Measurements from ENCODE around the gene SIRT7. TPM values are rescaled to one million over a fixed set of nuclear protein-coding genes. Genes with fewer than 3 reads are reported as not detected.

The SIRT7 gene
- polyA plus RNA-seq, 1 experiment = 8.4 TPM

- Histone ChIP-seq H3K27me3 (ENCODE audit: control insufficient read depth, insufficient read depth, low read length) (no peaks in the 10 kb centered on the region), H3K36me3 (ENCODE audit: control insufficient read depth, insufficient read depth, low read length) (no peaks in the 10 kb centered on the region), H3K4me3 (ENCODE audit: low read depth, low read length) (no peak overlapping the region)
- no peak for DNase-seq (ENCODE audit: low read depth)
- ChIA-PET CTCF (interaction anchor here (1.3 to 7.9 kb wide), 4 partner anchors 8 to 79 kb away, joined by 3 to 54 read pairs (median 14); partner anchors contain the start of genes CENPX and LRRC45), POLR2A (no interaction called here)
- no peak for TF ChIP-seq CTCF (IDR thresholded peaks at IDR 0.05; ENCODE audit: insufficient read depth, low read depth, low read length)
These were observed 34.1 kb upstream of the SIRT7 start for GRCh38 chr17:81951785-81952684.

- ChIA-PET CTCF (interaction anchor here (0.8 to 4.9 kb wide), 3 partner anchors 9 to 69 kb away, joined by 3 to 24 read pairs (median 3); no protein-coding TSS in a partner anchor), POLR2A (interaction anchor here (0.6 kb wide), 1 partner anchor 90 kb away, joined by 4 read pairs; no protein-coding TSS in a partner anchor)
- no peak for TF ChIP-seq CTCF (IDR thresholded peaks at IDR 0.05; ENCODE audit: insufficient read depth, low read depth, low read length)
- no peak for DNase-seq (ENCODE audit: low read depth)
- H3K4me3 ChIP-seq (ENCODE audit: low read depth, low read length) = no peak overlapping the region
- H3K27me3 ChIP-seq (ENCODE audit: control insufficient read depth, insufficient read depth, low read length) = no peaks in the 10 kb centered on the region
- no peaks in the 10 kb centered on the region for H3K36me3 ChIP-seq (ENCODE audit: control insufficient read depth, insufficient read depth, low read length)
These were observed 32.5 kb upstream of the SIRT7 start for GRCh38 chr17:81950501-81950900.

GRCh38 chr17:81948635-81949378, 30.8 kb upstream of the SIRT7 start:
- POLR2A ChIA-PET = no interaction called here
- TF ChIP-seq CTCF (IDR thresholded peaks at IDR 0.05; ENCODE audit: insufficient read depth, low read depth, low read length) = no peak
- H3K4me3 ChIP-seq (ENCODE audit: low read depth, low read length) = no peak overlapping the region
- 0 out of 2 replicates have a peak, but pooled peaks cover 2% of the 10 kb centered on the region for H3K27me3 ChIP-seq (ENCODE audit: control insufficient read depth, insufficient read depth, low read length)
- H3K36me3 ChIP-seq (ENCODE audit: control insufficient read depth, insufficient read depth, low read length) = no peaks in the 10 kb centered on the region
- no peak for DNase-seq (ENCODE audit: low read depth)
- CTCF ChIA-PET = interaction anchor here (1.3 to 4.9 kb wide), 4 partner anchors 11 to 81 kb away, joined by 3 to 24 read pairs (median 6); partner anchors contain the start of genes CENPX and LRRC45

- ChIA-PET POLR2A (no interaction called here), CTCF (interaction anchor here (0.8 to 4.9 kb wide), 3 partner anchors 13 to 76 kb away, joined by 3 to 24 read pairs (median 11); partner anchors contain the start of genes CENPX and LRRC45)
- no peak for TF ChIP-seq CTCF (IDR thresholded peaks at IDR 0.05; ENCODE audit: insufficient read depth, low read depth, low read length)
- no peak for DNase-seq (ENCODE audit: low read depth)
- H3K36me3 ChIP-seq (ENCODE audit: control insufficient read depth, insufficient read depth, low read length) = no peaks in the 10 kb centered on the region
- no peak within 1 kb of the TSS for H3K4me3 ChIP-seq (ENCODE audit: low read depth, low read length)
- peaks cover 4% of the 10 kb centered on the region; the same call in 1 of the 2 replicates for H3K27me3 ChIP-seq (ENCODE audit: control insufficient read depth, insufficient read depth, low read length)
These were observed 29.2 kb upstream of the SIRT7 start, which contains the start of gene MYADML2 for GRCh38 chr17:81947189-81947588. Gene MYADML2, minus strand, starts transcription at chr17:81947233. Its CDS starts 5,492 bp downstream, at chr17:81941741.

Measured in BJ (cell line).